H1 (cell line): ENCODE measurements around the gene AFTPH. TPM values are rescaled to one million over a fixed set of nuclear protein-coding genes. Genes with fewer than 3 reads are reported as not detected.

Source experiments
- CTCF ChIA-PET: fragments of 300-600 bp; sonication (Branson Sonifier 250); formaldehyde crosslinking; loops from one replicate; lab custom pipeline; 2021; ENCODE audit not compliant: partially characterized antibody; lab: Charles Lee
- POLR2A ChIA-PET: fragments of 300-600 bp; sonication (Branson Sonifier 250); formaldehyde crosslinking; loops from one replicate; lab custom pipeline; 2021; ENCODE audit warnings: inconsistent platforms; ENCODE audit not compliant: partially characterized antibody; lab: Charles Lee
- DNase-seq, 2 experiments: peaks; one replicate each; pipeline versions ENCODE4 v3.0.0 to v3.0.0-alpha.2; 2010 to 2022; ENCODE audit warnings: low spot score in 2 of 2, low read depth in 1 of 2, mixed read lengths in 1 of 2
- FAIRE-seq: peaks from 2 replicates; lab custom pipeline; 2011; peaks lifted over from hg19 to GRCh38; lab: Jason Lieb, UNC
- H2AFZ ChIP-seq: 2 replicates; pipeline ENCODE4 v1.8.1; 2012; ENCODE audit warnings: low read length, inconsistent platforms
- H2AK5ac ChIP-seq: 2 replicates; pipeline ENCODE4 v1.6.1; 2013; ENCODE audit warnings: low read depth, low read length
- H2BK120ac ChIP-seq: replicated peaks from 2 replicates; pipeline ENCODE3; 2013; ENCODE audit warnings: low read depth, low read length, inconsistent platforms
- H2BK12ac ChIP-seq: 2 replicates; pipeline ENCODE4 v1.6.1; 2013; ENCODE audit warnings: low read depth, low read length
- H2BK15ac ChIP-seq: 2 replicates; pipeline ENCODE4 v1.6.1; 2013; ENCODE audit warnings: low read length
- H2BK20ac ChIP-seq: 2 replicates; pipeline ENCODE4 v1.6.1; 2013; ENCODE audit warnings: low read length
- H2BK5ac ChIP-seq: 2 replicates; pipeline ENCODE4 v1.6.1; 2013; ENCODE audit warnings: low read depth, low read length
- H3K14ac ChIP-seq: 2 replicates; pipeline ENCODE4 v1.6.1; 2013; ENCODE audit warnings: inconsistent platforms; ENCODE audit not compliant: insufficient read length
- H3K18ac ChIP-seq: 2 replicates; pipeline ENCODE4 v1.6.1; 2013; ENCODE audit warnings: low read length; ENCODE audit errors: extremely low read depth
- H3K23ac ChIP-seq: 2 replicates; pipeline ENCODE4 v1.6.1; 2013; ENCODE audit warnings: inconsistent platforms; ENCODE audit not compliant: insufficient read length
- H3K23me2 ChIP-seq: 2 replicates; pipeline ENCODE4 v1.6.1; 2013; ENCODE audit warnings: low read depth, low read length
- H3K27ac ChIP-seq: 2 replicates; pipeline ENCODE4 v1.6.1; 2011; ENCODE audit warnings: low read depth, low read length, inconsistent platforms
- H3K27me3 ChIP-seq, 4 experiments: replicated peaks in 1 of 4; 1 replicate in 1 of 4; 2 replicates in 3 of 4; pipeline versions ENCODE4 v1.6.1 to v1.8.1; 2011 to 2013; ENCODE audit warnings: low read length in 3 of 4, mild to moderate bottlenecking in 3 of 4, inconsistent platforms in 2 of 4, mixed read lengths in 2 of 4, moderate library complexity in 1 of 4; ENCODE audit not compliant: control insufficient read depth in 3 of 4, insufficient read depth in 3 of 4; ENCODE audit errors: extremely low read depth in 1 of 4
- H3K36me3 ChIP-seq, 4 experiments: 2 replicates each; pipeline versions ENCODE4 v1.6.1 to v1.8.1; 2011 to 2013; ENCODE audit warnings: mild to moderate bottlenecking in 4 of 4, low read length in 3 of 4, moderate library complexity in 2 of 4, control low read depth in 1 of 4, inconsistent platforms in 1 of 4; ENCODE audit not compliant: insufficient read depth in 4 of 4, control insufficient read depth in 2 of 4
- H3K4ac ChIP-seq: replicated peaks from 2 replicates; pipeline ENCODE3; 2013; ENCODE audit warnings: low read length, low read depth, mixed read lengths, inconsistent platforms; ENCODE audit not compliant: insufficient read length
- H3K4me1 ChIP-seq, 4 experiments: replicated peaks in 1 of 4; 1 replicate in 1 of 4; 2 replicates in 3 of 4; pipeline versions ENCODE4 v1.6.1 to v1.8.1; 2011 to 2013; ENCODE audit warnings: low read length in 3 of 4, inconsistent platforms in 2 of 4, mixed read lengths in 1 of 4; ENCODE audit not compliant: insufficient read depth in 4 of 4, control insufficient read depth in 3 of 4
- H3K4me2 ChIP-seq, 2 experiments: 2 replicates each; pipeline versions ENCODE4 v1.6.1 to v1.8.1; 2011 to 2013; ENCODE audit warnings: low read depth in 2 of 2, low read length in 2 of 2, control low read depth in 1 of 2, inconsistent platforms in 1 of 2, mild to moderate bottlenecking in 1 of 2; ENCODE audit not compliant: insufficient read depth in 1 of 2
- H3K4me3 ChIP-seq, 4 experiments: fragments of 200-600, 300-600 bp in 1 of 4; sonication (generic), shearing (Covaris generic), sonication (Bioruptor Twin) in 1 of 4; 2 replicates each; pipeline versions ENCODE4 v1.5.1 to v1.8.1; 2011 to 2016; ENCODE audit warnings: low read length in 4 of 4, low read depth in 3 of 4, control low read depth in 2 of 4, inconsistent platforms in 2 of 4, mild to moderate bottlenecking in 2 of 4, mixed read lengths in 1 of 4, moderate library complexity in 1 of 4; ENCODE audit not compliant: insufficient read depth in 2 of 4; ENCODE audit errors: extremely low read depth in 1 of 4
- H3K56ac ChIP-seq: replicated peaks from 2 replicates; pipeline ENCODE3; 2013; ENCODE audit warnings: low read depth, mild to moderate bottlenecking, mixed read lengths, low read length, inconsistent platforms; ENCODE audit not compliant: insufficient read length
- H3K79me1 ChIP-seq: 2 replicates; pipeline ENCODE4 v1.6.1; 2013; ENCODE audit warnings: low read depth, low read length, control low read depth
- H3K79me2 ChIP-seq, 2 experiments: 2 replicates each; pipeline versions ENCODE4 v1.6.1 to v1.8.1; 2012 to 2013; ENCODE audit warnings: low read length in 2 of 2, mild to moderate bottlenecking in 2 of 2, inconsistent platforms in 1 of 2; ENCODE audit not compliant: insufficient read depth in 2 of 2, control insufficient read depth in 1 of 2
- H3K9ac ChIP-seq, 4 experiments: replicated peaks in 1 of 4; 1 replicate in 1 of 4; 2 replicates in 3 of 4; pipeline versions ENCODE4 v1.6.1 to v1.8.1; 2011 to 2013; ENCODE audit warnings: low read depth in 3 of 4, low read length in 3 of 4, control low read depth in 2 of 4, mild to moderate bottlenecking in 2 of 4, moderate library complexity in 2 of 4, inconsistent platforms in 1 of 4; ENCODE audit errors: extremely low read depth in 1 of 4
- H3K9me3 ChIP-seq, 2 experiments: 2 replicates each; pipeline versions ENCODE4 v1.6.1 to v1.8.1; 2012 to 2013; ENCODE audit warnings: mild to moderate bottlenecking in 2 of 2, moderate library complexity in 2 of 2, control low read depth in 1 of 2, inconsistent platforms in 1 of 2, low read depth in 1 of 2, low read length in 1 of 2, mixed read lengths in 1 of 2; ENCODE audit not compliant: insufficient read depth in 2 of 2
- H4K20me1 ChIP-seq, 2 experiments: replicated peaks in 1 of 2; 2 replicates each; pipeline versions ENCODE3 to v1.8.1; 2011 to 2013; ENCODE audit warnings: inconsistent platforms in 2 of 2, low read length in 2 of 2, mild to moderate bottlenecking in 1 of 2; ENCODE audit not compliant: insufficient read depth in 2 of 2, control insufficient read depth in 1 of 2
- H4K5ac ChIP-seq: 2 replicates; pipeline ENCODE4 v1.6.1; 2013; ENCODE audit warnings: low read length, low read depth, mixed read lengths, inconsistent platforms; ENCODE audit not compliant: insufficient read length
- H4K8ac ChIP-seq: 2 replicates; pipeline ENCODE4 v1.8.0; 2013; ENCODE audit warnings: mild to moderate bottlenecking, moderate library complexity, low read length, inconsistent platforms; ENCODE audit not compliant: insufficient read depth; ENCODE audit errors: extremely low read depth
- H4K91ac ChIP-seq: replicated peaks from 2 replicates; pipeline ENCODE3; 2013; ENCODE audit warnings: low read length, mixed read lengths, inconsistent platforms; ENCODE audit not compliant: insufficient read length
- CTBP2 ChIP-seq: IDR thresholded peaks from 2 replicates; pipeline ENCODE4 v1.7.0; 2011; ENCODE audit warnings: borderline replicate concordance, mild to moderate bottlenecking, moderate library complexity, mixed read lengths, low read length; ENCODE audit not compliant: insufficient read depth, insufficient read length
- EGR1 ChIP-seq: IDR thresholded peaks from 2 replicates; pipeline ENCODE4 v1.6.1; 2011; ENCODE audit warnings: low read depth, low read length, borderline replicate concordance
- EP300 ChIP-seq, 2 experiments: IDR thresholded peaks; 1 replicate in 1 of 2; 2 replicates in 1 of 2; pipeline ENCODE4 v1.6.1; 2011 to 2012; ENCODE audit warnings: low read depth in 2 of 2, low read length in 2 of 2, mild to moderate bottlenecking in 2 of 2, borderline replicate concordance in 1 of 2, inconsistent platforms in 1 of 2, moderate library complexity in 1 of 2
- HDAC2 ChIP-seq, 2 experiments: fragments of 300-600 bp in 1 of 2; sonication (generic) in 1 of 2; IDR thresholded peaks; 2 replicates each; pipeline ENCODE4 v1.6.1; 2011 to 2012; ENCODE audit warnings: low read depth in 2 of 2, low read length in 2 of 2, mild to moderate bottlenecking in 2 of 2, moderate library complexity in 2 of 2, borderline replicate concordance in 1 of 2, inconsistent platforms in 1 of 2
- JUND ChIP-seq: IDR thresholded peaks from 2 replicates; pipeline ENCODE4 v1.6.1; 2011; ENCODE audit warnings: mild to moderate bottlenecking, improper control_type of control experiment, low read length
- KDM5A ChIP-seq: fragments of 200-600 bp; IDR thresholded peaks from 2 replicates; pipeline ENCODE4 v1.7.1; 2012; ENCODE audit warnings: mild to moderate bottlenecking, low read length, inconsistent platforms, mixed read lengths
- RAD21 ChIP-seq, 2 experiments: IDR thresholded peaks in 1 of 2; conservative IDR thresholded peaks in 1 of 2; 2 replicates each; pipeline ENCODE4 v1.6.1; 2011; ENCODE audit warnings: low read depth in 2 of 2, low read length in 2 of 2, improper control_type of control experiment in 1 of 2, inconsistent platforms in 1 of 2, mild to moderate bottlenecking in 1 of 2, moderate library complexity in 1 of 2
- RFX5 ChIP-seq: IDR thresholded peaks from 2 replicates; pipeline ENCODE4 v1.6.1; 2011; ENCODE audit warnings: low read depth, low read length, improper control_type of control experiment, borderline replicate concordance
- SIX5 ChIP-seq: IDR thresholded peaks from 2 replicates; pipeline ENCODE4 v1.6.1; 2011; ENCODE audit warnings: mild to moderate bottlenecking, low read depth, low read length
- SP1 ChIP-seq: IDR thresholded peaks from 2 replicates; pipeline ENCODE4 v1.6.1; 2011; ENCODE audit warnings: low read depth, low read length
- SP2 ChIP-seq: IDR thresholded peaks from 2 replicates; pipeline ENCODE4 v1.6.1; 2012; ENCODE audit warnings: mild to moderate bottlenecking, low read length, inconsistent platforms
- SP4 ChIP-seq: IDR thresholded peaks from 2 replicates; pipeline ENCODE4 v1.6.1; 2012; ENCODE audit warnings: low read length, inconsistent platforms
- TAF7 ChIP-seq: optimal IDR thresholded peaks from 2 replicates; pipeline ENCODE3; 2011; ENCODE audit warnings: low read depth, mild to moderate bottlenecking, inconsistent platforms, low read length, moderate library complexity, borderline replicate concordance
- TBP ChIP-seq: IDR thresholded peaks from 2 replicates; pipeline ENCODE4 v1.6.1; 2011; ENCODE audit warnings: low read depth, low read length, improper control_type of control experiment
- WGBS, 2 experiments: shearing (Covaris generic) in 1 of 2; methylation state at CpG; one replicate each; pipeline versions ENCODE4 v1.1.6 to v1.1.7; 2013 to 2015; ENCODE audit warnings: low lambda C conversion rate in 2 of 2, mixed read lengths in 2 of 2, inconsistent platforms in 1 of 2, low coverage in 1 of 2, missing lambda C conversion rate in 1 of 2; ENCODE audit not compliant: insufficient replicate concordance in 2 of 2, insufficient coverage in 1 of 2, insufficient read length in 1 of 2; ENCODE audit errors: extremely low coverage in 1 of 2, missing lambda C conversion rate in 1 of 2; 5-methylcytosine and 5-hydroxymethylcytosine counted together
- polyA plus RNA-seq, 7 experiments: library from polyadenylated mRNA; depleted of rRNA in 3 of 7; stranded (reverse) in 5 of 7; unstranded in 2 of 7; fragments of >200 nt in 5 of 7; fragments of 200-250 nt in 2 of 7; gene quantifications; 1 replicate in 5 of 7; 2 replicates in 1 of 7; 4 replicates in 1 of 7; pipeline versions ENCODE4 v1.2.1 to v1.2.3, GENCODE V29; 2011 to 2013; ENCODE audit warnings: missing spikeins in 2 of 7, mixed read lengths in 2 of 7
- total RNA-seq: library from RNA; stranded (reverse); fragmentation: NEBNext Ultra II Directional; extraction: Animal tissue kit (Norgen Biotek cat#: 25700); gene quantifications from 2 replicates; pipeline ENCODE4 v1.2.1, GENCODE V29; 2021

The AFTPH gene
- total and polyA plus RNA-seq, 2 of the 8 experiments (the other 6 are each of a cell fraction or from before 2014, with no cell fraction given) = 7.3 to 15.0 TPM

- Histone ChIP-seq H3K9ac (no peak overlapping the region), H2AK5ac (no peak overlapping the region), H2BK20ac (no peak overlapping the region), H4K5ac (no peak overlapping the region), H3K4ac (no peak overlapping the region), H3K4me3 (no peak overlapping the region), H3K4me1 (peaks cover 0 to 9% (median 0%) of the 10 kb centered on the region in 4 experiments; a peak in 3 of 7 replicates), H4K91ac (no peak overlapping the region), H3K27me3 (no peaks in the 10 kb centered on the region), H3K36me3 (no peaks in the 10 kb centered on the region), H2BK15ac (no peak overlapping the region), H3K4me2 (no peak overlapping the region), H3K18ac (no peak overlapping the region), H3K79me1 (no peaks in the 10 kb centered on the region), H2BK120ac (no peak overlapping the region), H3K27ac (no peak overlapping the region), H3K23ac (no peak overlapping the region), H3K23me2 (no peaks in the 10 kb centered on the region), H3K9me3 (0 out of 4 replicates have a peak, but pooled peaks cover 0 to 2% of the 10 kb centered on the region in 2 experiments), H3K14ac (no peak overlapping the region), H3K56ac (no peak overlapping the region), H2BK5ac (no peak overlapping the region), H2BK12ac (no peak overlapping the region), H3K79me2 (no peaks in the 10 kb centered on the region), H2AFZ (no peak overlapping the region), H4K8ac (no peak overlapping the region), H4K20me1 (no peaks in the 10 kb centered on the region)
- FAIRE-seq (no peak), DNase-seq (no peak)
- ChIA-PET CTCF (interaction anchor here (1.3 to 4.8 kb wide), 3 partner anchors 16 to 33 kb away, joined by 3 to 28 read pairs (median 4); no protein-coding TSS in a partner anchor), POLR2A (no interaction called here)
- WGBS, 2 experiments = 77% methylated on average over 11 of the region's 11 CpGs; no CpG with 5 or more reads in 1 of the 2 experiments
- TF ChIP-seq EP300 (IDR thresholded peaks at IDR 0.05; ENCODE audit: borderline replicate concordance in 1 of 2, low read depth in 2 of 2, low read length in 2 of 2) = no peak
- TF ChIP-seq CTBP2 = no peak
- TF ChIP-seq JUND = no peak
- no peak for TF ChIP-seq TBP
- TF ChIP-seq EGR1 = no peak
- TF ChIP-seq SP4 = no peak
- TF ChIP-seq RAD21 (IDR thresholded peaks at IDR 0.05 in 1 of 2, conservative IDR thresholded peaks at IDR 0.05 in 1 of 2; ENCODE audit: low read depth in 2 of 2, low read length in 2 of 2) = no peak
- TF ChIP-seq SP1 = no peak
- no peak for TF ChIP-seq HDAC2 (IDR thresholded peaks at IDR 0.05; ENCODE audit: borderline replicate concordance in 1 of 2, low read depth in 2 of 2, low read length in 2 of 2)
- no peak for TF ChIP-seq SIX5
- no peak for TF ChIP-seq SP2
- no peak for TF ChIP-seq RFX5
- TF ChIP-seq KDM5A = no peak
- no peak for TF ChIP-seq TAF7
These were observed 78.3 kb downstream of the AFTPH start for GRCh38 chr2:64602436-64602835.
